Measurements from ENCODE around the gene CEPT1. TPM values are rescaled to one million over a fixed set of nuclear protein-coding genes. Genes with fewer than 3 reads are reported as not detected.

The CEPT1 gene
- total RNA-seq, 1 donor from 2014 or later, result 25.3 TPM

DNA sequence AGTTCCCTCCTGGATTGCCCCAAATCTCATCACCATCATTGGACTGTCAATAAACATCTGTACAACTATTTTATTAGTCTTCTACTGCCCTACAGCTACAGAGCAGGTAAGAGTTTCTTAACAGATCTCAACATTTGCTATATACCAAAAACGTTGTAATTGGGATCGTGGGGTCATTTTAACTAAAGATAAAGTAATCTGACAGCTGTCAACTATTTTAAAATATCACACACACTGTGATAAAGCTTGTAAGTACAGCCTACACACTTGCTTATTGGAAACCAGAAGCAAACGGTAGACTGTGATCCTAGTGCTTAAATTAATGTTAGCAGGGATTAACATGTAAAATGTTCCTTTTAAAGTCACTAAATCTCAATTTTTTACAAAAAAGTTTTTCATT, 7.9 kb downstream of the CEPT1 start:
- TF ChIP-seq, protein P1, sequence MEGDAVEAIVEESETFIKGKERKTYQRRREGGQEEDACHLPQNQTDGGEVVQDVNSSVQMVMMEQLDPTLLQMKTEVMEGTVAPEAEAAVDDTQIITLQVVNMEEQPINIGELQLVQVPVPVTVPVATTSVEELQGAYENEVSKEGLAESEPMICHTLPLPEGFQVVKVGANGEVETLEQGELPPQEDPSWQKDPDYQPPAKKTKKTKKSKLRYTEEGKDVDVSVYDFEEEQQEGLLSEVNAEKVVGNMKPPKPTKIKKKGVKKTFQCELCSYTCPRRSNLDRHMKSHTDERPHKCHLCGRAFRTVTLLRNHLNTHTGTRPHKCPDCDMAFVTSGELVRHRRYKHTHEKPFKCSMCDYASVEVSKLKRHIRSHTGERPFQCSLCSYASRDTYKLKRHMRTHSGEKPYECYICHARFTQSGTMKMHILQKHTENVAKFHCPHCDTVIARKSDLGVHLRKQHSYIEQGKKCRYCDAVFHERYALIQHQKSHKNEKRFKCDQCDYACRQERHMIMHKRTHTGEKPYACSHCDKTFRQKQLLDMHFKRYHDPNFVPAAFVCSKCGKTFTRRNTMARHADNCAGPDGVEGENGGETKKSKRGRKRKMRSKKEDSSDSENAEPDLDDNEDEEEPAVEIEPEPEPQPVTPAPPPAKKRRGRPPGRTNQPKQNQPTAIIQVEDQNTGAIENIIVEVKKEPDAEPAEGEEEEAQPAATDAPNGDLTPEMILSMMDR (IDR thresholded peaks at IDR 0.05), result no peak
- DNase-seq (ENCODE audit: extremely low spot score, unreplicated experiment), result no peak
- Mint-ChIP-seq H3K36me3 (ENCODE audit: unreplicated experiment) (peaks cover 46% of the 10 kb centered on the region), H3K27ac (ENCODE audit: unreplicated experiment) (no peak overlapping the region), H3K27me3 (ENCODE audit: unreplicated experiment) (no peaks in the 10 kb centered on the region), H3K4me1 (ENCODE audit: unreplicated experiment) (peaks cover 2% of the 10 kb centered on the region), H3K9me3 (ENCODE audit: unreplicated experiment) (no peaks in the 10 kb centered on the region), H3K4me3 (ENCODE audit: unreplicated experiment) (no peak overlapping the region)

DNA sequence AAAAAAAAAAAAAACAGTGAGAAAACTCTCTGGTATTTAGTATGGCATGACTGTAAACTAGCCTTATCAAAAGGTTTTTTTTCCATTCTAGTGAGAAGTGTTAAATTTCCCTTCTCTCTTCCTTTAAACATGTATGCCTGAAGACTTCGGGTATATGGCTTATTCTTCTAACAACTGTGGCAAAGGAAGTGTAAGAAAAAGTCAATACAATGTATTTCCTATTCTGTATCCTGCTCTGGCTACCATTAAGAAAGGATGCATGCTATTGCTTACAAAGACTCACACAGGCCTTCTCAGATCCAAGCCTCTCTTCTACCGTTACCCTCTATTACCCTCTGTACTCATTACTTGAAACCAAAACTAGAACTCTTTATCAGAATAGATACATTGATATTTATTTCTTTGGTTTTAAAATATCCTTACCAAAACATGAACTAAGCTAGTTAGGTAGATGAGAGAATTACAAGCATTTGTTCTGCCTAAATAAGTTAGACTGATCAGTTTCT, 8.4 kb downstream of the CEPT1 start:
- no peaks in the 10 kb centered on the region for H3K27me3 Mint-ChIP-seq (ENCODE audit: unreplicated experiment)
- no peak for DNase-seq (ENCODE audit: extremely low spot score, unreplicated experiment)
- no peak overlapping the region for H3K4me3 Mint-ChIP-seq (ENCODE audit: unreplicated experiment)
- H3K4me1 Mint-ChIP-seq (ENCODE audit: unreplicated experiment), result peaks cover 2% of the 10 kb centered on the region
- TF ChIP-seq, protein P1 (IDR thresholded peaks at IDR 0.05), result no peak
- no peak overlapping the region for H3K27ac Mint-ChIP-seq (ENCODE audit: unreplicated experiment)
- H3K36me3 Mint-ChIP-seq (ENCODE audit: unreplicated experiment), result peaks cover 51% of the 10 kb centered on the region
- H3K9me3 Mint-ChIP-seq (ENCODE audit: unreplicated experiment), result peaks cover 1% of the 10 kb centered on the region

DNA sequence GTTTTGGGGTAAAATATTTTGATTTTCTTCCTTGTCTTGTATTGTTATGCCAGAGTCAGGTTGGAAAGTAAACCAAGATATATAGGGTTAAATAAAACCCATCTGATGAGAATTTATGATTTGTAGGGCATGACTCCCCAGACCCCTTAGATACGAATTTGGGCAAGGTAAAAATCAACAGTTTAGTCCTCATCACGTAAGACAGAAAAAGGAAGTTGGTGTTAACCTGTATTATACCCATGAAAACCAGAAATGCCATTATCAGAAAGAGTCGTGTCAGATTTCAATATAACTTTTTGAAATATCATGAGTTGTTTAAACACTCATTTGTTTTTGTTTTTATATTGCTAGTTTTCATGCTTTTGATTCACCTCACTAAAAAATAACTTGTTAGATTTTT, 11.8 kb downstream of the CEPT1 start:
- H3K4me1 Mint-ChIP-seq (ENCODE audit: unreplicated experiment), result no peaks in the 10 kb centered on the region
- TF ChIP-seq, protein P1 (IDR thresholded peaks at IDR 0.05), result no peak
- H3K4me3 Mint-ChIP-seq (ENCODE audit: unreplicated experiment), result no peak overlapping the region
- no peak for DNase-seq (ENCODE audit: extremely low spot score, unreplicated experiment)
- H3K36me3 Mint-ChIP-seq (ENCODE audit: unreplicated experiment), result peaks cover 71% of the 10 kb centered on the region
- H3K27ac Mint-ChIP-seq (ENCODE audit: unreplicated experiment), result no peak overlapping the region
- H3K27me3 Mint-ChIP-seq (ENCODE audit: unreplicated experiment), result no peaks in the 10 kb centered on the region
- peaks cover 6% of the 10 kb centered on the region for H3K9me3 Mint-ChIP-seq (ENCODE audit: unreplicated experiment)

DNA sequence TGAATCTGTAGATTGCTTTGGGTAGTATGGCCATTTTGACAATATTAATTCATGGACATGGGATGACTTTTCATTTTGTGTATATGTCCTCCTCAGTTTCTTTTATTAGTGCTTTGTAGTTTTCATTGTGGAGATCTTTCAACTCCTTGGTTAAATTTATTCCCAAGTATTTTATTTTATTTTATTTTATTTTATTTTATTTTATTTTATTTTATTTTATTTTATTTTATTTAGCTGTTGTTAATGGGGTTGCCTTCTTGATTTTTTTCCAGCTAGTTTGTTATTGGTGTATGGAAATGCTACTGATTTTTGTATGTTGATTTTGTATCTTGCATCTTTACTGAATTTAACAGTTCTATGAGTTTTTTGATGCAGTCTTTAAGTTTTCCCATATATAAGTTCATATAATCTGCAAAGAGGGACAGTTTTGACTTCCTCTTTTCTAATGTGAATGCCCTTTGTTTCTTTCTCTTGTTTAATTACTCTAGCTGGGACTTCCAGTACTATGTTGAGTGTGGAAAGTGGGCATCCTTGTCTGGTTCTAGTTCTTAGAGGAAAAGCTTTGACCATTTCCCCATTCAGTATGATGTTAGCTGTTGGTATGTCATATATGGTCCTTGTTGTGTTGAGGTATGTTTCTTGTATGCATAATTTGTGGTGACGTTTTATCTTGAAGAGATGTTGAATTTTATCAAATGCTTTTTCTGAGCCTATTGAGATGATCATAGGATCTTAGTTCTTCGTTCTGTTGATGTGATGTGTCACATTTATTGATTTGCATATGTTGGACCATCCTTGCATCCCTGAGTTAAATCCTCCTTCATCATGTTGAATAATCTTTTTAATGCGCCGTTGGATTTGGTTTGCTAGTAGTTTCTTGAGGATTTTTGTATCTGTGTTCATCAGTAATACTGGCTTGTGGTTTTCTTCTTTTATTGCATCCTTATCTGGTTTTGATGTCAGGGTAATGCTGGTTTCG, 14.3 kb downstream of the CEPT1 start:
- TF ChIP-seq, protein P1 (IDR thresholded peaks at IDR 0.05), result no peak
- peaks cover 64% of the 10 kb centered on the region for H3K36me3 Mint-ChIP-seq (ENCODE audit: unreplicated experiment)
- no peaks in the 10 kb centered on the region for H3K27me3 Mint-ChIP-seq (ENCODE audit: unreplicated experiment)
- DNase-seq (ENCODE audit: extremely low spot score, unreplicated experiment), result no peak
- no peak overlapping the region for H3K4me3 Mint-ChIP-seq (ENCODE audit: unreplicated experiment)
- no peaks in the 10 kb centered on the region for H3K4me1 Mint-ChIP-seq (ENCODE audit: unreplicated experiment)
- no peak overlapping the region for H3K27ac Mint-ChIP-seq (ENCODE audit: unreplicated experiment)
- H3K9me3 Mint-ChIP-seq (ENCODE audit: unreplicated experiment), result peaks cover 6% of the 10 kb centered on the region

DNA sequence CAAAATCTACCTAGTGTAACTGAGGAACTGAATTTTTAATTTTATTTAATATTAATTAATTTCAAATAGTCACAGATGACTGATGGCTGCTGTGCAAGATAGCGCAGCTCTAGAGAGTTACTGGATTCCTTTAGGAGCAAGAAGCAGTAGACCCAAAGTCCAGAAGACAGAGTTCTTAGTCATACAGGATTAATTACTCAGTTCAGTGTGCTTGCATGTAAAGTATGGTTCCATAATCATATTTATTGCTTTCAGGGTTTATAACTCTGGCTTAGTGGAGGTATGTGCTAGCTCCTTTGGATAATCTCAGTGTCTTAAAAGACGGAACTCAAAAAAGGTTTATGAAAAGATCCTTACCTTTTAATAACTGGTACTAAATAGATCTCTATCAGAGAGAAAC, 17.4 kb downstream of the CEPT1 start:
- Mint-ChIP-seq H3K36me3 (ENCODE audit: unreplicated experiment) (peaks cover 57% of the 10 kb centered on the region), H3K4me3 (ENCODE audit: unreplicated experiment) (no peak overlapping the region), H3K9me3 (ENCODE audit: unreplicated experiment) (peaks cover 6% of the 10 kb centered on the region), H3K4me1 (ENCODE audit: unreplicated experiment) (no peaks in the 10 kb centered on the region), H3K27ac (ENCODE audit: unreplicated experiment) (no peak overlapping the region), H3K27me3 (ENCODE audit: unreplicated experiment) (no peaks in the 10 kb centered on the region)
- TF ChIP-seq, protein P1 (IDR thresholded peaks at IDR 0.05), result no peak
- no peak for DNase-seq (ENCODE audit: extremely low spot score, unreplicated experiment)

Data from osteocyte (in vitro differentiated cells).